ENCODE results near the gene AKR1B15.

GRCh38 chr7:134619627-134620331, 70.9 kb downstream of the AKR1B15 start:
- TF ChIP-seq POLR2A (IDR thresholded peaks at IDR 0.05) = no peak
- TF ChIP-seq CTCF (IDR thresholded peaks at IDR 0.05) = no peak

All from lower leg skin (tissue), 3 donors.